HG03095 (cell line): ENCODE results near the gene NUDT9.
"Not testable (repeated sequence)": the region's sequence is repeated elsewhere in the genome, so short reads cannot be mapped to it uniquely, and the experiment has no call there.

Experiments used
- ATAC-seq: cut with Tn5 transposase; IDR thresholded peaks from one replicate; pipeline ENCODE4 v1.9.1; 2021; ENCODE audit warnings: moderate library complexity; ENCODE audit not compliant: unreplicated experiment

NUDT9 gene, protein sequence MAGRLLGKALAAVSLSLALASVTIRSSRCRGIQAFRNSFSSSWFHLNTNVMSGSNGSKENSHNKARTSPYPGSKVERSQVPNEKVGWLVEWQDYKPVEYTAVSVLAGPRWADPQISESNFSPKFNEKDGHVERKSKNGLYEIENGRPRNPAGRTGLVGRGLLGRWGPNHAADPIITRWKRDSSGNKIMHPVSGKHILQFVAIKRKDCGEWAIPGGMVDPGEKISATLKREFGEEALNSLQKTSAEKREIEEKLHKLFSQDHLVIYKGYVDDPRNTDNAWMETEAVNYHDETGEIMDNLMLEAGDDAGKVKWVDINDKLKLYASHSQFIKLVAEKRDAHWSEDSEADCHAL

DNA sequence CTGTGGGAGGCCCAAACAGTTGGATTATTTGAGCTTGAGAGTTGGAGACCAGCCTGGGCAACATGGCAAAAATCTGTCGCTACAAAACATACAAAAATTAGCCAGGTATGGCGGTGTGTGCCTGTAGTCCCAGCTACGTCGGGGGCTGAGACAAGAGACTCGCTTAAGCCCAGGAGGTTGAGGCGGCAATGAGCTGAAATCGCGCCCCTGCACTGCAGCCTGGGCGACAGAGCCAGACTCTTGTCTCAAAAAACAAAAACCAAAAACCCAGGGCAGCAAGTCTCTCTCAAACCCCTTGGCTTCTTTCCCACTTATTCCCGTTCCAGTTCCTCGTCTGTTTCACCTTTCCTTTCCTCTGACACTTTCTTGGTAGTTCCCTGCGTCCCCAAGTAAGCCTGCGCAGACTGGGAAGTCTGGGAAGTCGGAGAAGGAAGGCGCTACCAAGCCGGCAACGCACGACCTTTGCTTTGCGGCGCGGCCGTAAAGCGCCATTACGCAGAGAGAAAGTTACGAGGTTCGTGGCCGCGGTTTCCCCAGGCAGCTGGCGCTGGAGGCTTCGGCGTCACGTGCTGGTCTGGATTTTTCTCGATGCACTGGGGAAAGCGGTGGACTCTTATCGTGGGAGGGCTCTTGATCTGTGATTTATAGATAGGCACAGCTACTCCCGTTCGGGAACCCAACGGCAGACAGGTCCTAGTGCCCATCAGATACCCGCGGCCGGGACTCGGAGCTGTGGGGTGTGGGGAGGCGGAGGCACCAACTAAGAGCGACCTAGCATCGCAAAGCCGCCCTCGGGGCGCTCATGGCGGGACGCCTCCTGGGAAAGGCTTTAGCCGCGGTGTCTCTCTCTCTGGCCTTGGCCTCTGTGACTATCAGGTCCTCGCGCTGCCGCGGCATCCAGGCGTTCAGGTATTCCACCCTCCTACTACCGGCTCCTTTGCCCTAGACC lies at the start of gene NUDT9:
Gene NUDT9, plus strand, starts transcription at position 470 of the 949 bp plus-strand sequence. Its CDS starts 333 bp downstream, at position 803.
- ATAC-seq: peak; percentile 79

DNA sequence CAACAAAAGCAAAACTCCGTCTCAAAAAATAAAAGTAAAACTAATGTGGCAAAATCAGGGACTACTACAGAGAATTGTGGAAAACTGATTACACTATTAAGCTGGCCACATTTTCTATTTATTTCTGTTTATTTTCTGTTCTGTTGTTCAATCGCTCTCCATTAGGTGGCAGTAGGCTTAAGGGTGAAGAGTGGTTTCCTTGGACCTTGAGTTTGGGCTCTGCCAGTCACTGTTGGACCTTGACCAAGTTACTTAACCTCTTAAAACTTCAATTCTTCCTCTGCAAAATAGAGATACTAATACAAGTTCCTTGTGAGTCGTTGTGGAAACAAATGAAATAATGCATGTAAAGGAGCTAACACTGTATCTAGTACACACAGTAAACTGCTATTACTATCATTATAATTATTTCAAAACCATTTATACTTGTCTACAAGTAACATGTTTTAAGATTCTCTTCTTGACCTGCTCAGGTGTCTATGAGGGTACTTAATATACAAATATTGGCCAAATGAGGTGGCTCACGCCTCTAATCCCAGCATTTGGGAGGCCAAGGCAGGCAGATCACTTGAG lies 46.6 kb upstream of the NUDT9 start:
- ATAC-seq: no peak

DNA sequence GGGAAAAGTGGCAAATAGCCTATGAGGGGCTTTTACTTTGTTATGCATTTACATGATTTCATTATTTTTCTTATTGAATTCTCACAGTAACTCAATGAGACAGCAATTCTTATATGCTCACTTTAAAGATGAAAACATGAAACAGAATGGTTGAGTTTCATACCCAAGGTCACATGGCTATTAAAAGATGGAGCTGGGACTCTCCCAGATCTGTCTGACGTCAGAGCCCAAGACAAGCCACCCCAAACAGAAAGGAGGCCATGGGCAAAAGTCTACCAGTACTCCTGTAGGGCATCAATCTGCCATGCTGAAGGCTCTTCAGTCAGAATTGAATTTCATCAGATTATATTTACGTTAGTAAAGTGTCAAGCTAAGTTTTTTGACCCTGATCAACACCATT lies 44.6 kb upstream of the NUDT9 start:
- no peak for ATAC-seq

DNA sequence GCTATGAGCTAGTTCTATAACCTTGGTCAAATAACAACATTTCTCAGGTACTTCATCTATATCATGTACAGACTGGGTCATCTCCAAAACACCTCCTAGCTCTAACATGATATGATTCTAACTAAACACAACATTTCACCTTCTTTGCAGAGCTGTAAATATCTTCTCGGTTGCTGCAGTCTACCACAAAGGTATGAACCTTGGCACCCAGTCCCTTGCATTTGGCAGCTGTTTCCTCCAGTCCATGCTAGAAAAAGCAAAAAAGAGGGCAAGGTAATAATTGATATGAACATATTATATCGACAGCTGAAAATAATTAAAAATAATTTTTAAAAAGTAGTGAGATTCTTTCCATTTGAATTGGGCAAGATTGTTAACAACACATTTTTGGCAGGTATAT lies 40.3 kb upstream of the NUDT9 start:
- no peak for ATAC-seq

DNA sequence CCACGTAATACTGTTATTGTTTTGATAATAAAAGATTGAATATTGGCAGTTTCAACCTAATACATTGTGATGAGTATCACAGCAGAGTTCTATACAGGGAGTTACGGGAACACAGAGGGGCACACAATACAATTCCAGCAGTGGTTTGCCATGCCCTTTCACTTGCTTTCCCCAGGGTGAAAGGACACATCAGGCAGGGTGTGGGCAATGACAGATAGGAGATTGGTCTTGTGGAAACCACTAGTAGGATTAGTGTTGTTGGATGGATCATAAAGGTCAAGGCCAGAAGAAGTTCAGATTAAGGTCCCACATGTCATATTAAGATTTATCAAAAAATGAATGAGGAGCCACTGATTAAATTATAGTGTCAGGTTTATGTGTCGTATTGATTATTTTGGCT lies 39.4 kb upstream of the NUDT9 start:
- ATAC-seq: no peak

DNA sequence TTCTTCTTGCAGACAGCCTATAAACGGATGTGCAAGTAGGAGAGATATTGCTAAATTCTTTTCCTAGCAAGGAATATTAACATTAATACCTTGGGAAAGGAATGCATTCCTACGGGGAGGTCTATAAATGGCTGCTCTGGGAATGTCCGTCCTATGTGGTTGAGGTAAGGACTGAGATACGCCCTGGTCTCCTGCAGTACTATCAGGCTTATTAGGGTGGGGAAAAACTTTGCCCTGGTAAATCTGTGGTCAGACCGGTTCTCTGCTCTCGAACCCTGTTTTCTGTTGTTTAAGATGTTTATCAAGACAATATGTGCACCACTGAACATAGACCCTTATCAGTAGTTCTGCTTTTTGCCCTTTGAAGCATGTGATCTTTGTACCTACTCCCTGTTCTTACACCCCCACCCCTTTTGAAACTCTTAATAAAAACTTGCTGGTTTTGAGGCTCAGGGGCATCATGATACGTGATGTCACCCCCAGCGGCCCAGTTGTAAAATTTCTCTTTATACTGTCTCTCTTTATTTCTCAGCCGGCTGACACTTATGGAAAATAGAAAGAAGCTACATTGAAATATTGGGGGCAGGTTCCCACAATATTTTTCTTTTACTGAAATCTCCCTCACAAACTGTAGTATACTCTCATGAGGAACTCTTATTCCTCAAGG lies 37.8 kb upstream of the NUDT9 start:
- not testable (repeated sequence) for ATAC-seq

DNA sequence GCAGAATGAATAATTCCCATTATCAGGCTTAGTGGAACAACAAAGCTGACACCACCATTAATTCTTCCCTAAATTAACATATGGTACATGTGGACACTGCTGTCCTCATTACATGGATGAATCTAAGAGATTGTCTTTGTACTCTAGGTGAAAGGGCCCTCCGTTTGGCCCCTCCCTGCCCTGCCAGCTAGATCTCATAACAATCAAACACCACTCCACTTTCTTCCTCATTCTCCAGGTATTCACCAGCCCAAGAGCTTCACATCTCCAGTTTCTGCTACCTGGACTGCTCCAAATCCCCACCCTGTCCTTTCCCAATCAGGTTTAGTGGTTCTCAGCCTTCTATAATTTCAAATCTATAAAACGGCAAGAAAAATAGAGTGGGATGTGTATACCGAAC lies 35.1 kb upstream of the NUDT9 start:
- ATAC-seq: no peak

DNA sequence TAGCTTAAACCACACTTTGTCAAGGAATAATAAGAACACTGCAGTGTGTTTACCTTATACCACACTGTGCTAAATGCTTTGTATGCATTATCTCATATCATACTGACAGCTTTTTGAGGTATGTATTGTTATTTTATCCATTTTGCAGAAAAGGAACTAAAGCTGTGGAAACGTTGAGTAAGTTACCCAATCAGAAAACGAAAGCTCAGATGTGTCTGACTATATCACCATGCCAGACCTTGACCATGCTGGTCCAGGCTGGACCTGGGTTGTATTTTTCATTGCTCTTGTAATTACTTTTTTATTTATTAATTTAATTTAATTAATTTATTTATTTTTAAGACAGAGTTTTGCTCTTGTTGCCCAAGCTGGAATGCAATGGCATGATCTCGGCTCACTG lies 33.5 kb upstream of the NUDT9 start:
- ATAC-seq: no peak

DNA sequence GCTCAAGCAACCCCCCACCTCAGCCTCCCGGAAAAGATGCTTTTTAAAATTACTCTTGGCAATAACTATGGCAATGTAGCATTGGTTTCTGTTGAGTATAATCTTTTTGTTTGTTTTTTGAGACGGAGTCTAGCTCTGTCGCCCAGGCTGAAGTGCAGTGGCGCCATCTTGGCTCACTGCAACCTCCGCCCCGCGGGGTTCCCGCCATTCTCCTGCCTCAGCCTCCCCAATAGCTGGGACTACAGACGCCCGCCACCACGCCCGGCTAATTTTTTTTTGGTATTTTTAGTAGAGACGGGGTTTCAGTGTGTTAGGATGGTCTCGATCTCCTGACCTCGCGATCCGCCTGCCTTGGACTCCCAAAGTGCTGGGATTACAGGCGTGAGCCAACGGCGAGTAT lies 32.3 kb upstream of the NUDT9 start:
- ATAC-seq: not testable (repeated sequence)

DNA sequence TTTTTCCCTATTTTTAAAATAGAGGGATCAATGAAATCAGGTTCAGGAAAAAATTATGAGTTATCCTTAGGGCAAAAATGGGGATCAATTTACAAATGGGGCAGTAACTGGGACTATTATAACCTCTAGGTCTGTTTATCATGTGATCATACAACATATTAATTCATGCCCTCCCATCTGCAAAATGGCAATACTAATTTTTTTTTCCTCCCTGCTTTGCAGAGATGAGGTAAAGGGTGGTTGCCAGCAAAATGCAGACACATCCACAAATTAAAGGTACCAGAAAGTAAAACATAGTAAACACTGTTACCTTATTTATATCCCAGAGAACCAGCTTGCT lies 31.9 kb upstream of the NUDT9 start:
- peak; percentile 1 for ATAC-seq

DNA sequence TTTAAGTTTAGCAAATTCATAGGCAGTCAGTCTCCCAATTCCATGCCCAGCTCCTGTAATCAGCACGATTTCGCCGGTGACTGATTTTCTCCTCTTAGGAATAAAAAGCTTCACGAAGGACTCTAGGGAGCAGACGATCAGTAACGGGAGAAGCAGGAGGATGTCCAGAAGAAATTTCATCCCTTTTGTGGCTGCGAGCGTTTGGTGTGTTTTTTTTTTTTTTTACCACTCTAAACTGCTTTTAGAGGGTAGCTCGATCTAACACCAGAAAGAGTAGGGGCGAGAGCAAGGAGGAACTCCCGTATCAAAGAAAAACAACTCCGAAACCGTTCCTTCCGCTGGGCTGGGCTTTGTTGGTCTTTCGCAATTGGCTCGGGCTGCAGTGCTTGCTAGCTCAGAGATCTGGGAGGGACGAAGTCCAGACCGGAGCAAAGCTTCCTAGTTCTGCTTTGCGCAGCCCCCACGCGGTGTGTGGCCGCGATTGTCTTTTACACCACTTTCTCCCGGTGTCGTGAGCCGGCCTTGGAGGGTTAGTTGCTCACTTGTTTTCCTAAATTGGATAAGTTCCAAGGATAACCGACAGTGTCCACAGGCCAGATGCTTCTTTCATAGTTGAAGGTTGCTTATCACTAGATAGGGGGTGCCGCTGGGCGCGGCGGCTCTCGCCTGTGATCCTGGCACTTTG lies 31.3 kb upstream of the NUDT9 start, which contains the start of gene HSD17B11:
Gene HSD17B11, minus strand, starts transcription at position 298 of the 685 bp plus-strand sequence. Its CDS starts 118 bp downstream, at position 180.
- ATAC-seq: peak; percentile 100

DNA sequence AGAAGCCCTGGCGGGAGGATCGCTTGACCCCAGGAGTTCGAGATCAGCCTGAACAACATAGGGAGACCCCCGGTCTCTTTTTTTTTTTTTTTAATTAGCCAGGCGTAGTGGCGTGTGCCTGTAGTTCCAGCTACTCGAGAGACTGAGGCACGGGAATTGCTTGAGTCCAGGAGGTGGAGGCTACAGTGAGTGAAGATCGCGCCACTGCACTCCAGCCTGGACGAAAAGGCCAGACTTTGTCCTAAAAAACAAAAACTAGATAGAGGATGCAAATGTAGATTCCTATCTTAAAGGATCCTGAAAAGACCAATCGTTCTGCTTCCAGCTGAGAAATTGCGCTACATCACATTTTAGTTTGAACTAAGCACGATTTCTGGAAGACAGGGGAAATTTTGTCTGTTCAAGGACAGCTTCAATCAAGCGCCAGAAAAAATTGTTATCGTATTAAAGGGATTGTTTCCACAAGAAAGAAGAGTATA lies 30.8 kb upstream of the NUDT9 start:
- peak; percentile 12 for ATAC-seq

DNA sequence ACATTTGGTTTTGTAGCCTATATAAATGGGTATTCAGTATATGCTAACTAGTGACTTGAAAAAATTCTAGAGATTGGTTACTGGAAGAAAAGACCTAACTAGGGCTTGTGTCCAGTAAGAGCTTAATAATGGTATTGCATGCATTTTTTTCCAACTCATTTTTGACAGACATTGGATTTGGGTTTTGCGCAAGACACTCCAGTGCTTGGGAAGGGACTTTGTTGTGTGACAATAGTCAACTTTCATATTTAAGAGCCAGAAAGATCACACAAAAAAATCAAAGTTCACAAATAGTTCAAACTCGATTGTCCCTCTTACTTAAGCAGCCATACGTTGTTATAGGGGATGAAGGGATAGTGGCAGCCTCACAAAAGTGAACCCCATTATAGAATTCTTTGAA lies 30.2 kb upstream of the NUDT9 start:
- no peak for ATAC-seq

DNA sequence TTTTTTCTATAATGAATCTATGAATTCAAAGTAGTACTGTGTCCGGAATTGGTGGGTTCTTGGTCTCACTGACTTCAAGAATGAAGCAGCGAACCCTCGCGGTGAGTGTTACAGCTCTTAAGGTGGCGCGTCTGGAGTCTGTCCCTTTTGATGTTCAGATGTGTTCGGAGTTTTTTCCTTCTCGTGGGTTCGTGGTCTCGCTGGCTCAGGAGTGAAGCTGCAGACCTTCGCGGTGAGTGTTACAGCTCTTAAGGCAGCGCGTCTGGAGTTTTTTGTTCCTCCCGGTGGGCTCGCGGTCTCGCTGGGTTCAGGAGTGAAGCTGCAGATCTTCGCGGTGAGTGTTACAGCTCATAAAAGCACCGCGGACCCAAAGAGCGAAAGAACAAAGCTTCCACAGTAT lies 27.3 kb upstream of the NUDT9 start:
- ATAC-seq: not testable (repeated sequence)

DNA sequence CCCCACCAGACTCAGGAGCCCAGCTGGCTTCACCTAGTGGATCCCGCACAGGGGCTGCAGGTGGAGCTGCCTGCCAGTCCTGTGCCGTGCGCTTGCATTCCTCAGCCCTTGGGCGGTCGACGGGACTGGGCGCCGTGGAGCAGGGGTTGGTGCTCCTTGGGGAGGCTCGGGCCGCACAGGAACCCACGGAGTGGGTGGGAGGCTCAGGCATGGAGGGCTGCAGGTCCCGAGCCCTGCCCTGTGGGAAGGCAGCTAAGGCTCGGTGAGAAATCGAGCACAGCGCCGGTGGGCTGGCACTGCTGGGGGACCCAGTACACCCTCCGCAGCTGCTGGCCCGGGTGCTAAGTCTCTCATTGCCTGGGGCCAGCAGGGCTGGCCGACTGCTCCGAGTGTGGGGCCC lies 26.5 kb upstream of the NUDT9 start:
- ATAC-seq: not testable (repeated sequence)

DNA sequence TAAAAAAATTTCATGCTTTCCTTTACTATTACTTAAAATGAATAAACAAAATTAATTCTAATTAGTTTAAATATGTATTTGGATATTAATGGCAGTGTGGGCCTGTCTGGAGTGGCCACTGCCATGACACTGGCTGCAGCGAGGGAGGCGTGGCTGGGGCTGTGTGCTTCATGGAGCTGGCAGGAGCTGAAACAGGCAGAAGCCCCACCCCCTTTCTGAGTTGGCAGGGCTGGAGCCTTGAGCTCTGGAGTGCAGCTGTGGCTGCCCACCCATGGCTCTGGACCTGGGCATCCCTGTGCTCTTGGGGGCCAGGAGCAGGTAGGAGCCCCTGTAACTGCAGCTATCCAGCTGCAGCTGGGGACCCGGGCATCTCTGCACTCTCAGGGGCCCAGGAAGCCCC lies 23.2 kb upstream of the NUDT9 start:
- no peak for ATAC-seq

DNA sequence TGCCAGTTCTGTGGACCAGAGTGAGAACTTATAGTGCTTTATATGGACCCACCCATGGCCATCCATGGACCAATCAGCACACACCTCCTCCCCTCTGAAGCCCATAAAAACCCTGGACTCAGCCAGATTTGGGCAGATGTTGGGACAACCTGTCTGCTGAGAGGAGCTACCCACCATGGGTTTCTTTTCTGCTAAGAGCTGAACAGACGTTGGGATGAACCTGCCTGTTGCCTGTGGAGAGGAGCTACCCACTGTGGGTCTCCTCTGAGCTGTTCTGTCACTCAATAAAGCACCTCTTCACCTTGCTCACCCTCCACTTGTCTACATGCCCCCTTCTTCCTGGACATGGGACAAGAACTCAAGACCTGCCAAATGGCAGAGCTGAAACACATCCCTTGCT lies 22.4 kb upstream of the NUDT9 start:
- ATAC-seq: no peak

DNA sequence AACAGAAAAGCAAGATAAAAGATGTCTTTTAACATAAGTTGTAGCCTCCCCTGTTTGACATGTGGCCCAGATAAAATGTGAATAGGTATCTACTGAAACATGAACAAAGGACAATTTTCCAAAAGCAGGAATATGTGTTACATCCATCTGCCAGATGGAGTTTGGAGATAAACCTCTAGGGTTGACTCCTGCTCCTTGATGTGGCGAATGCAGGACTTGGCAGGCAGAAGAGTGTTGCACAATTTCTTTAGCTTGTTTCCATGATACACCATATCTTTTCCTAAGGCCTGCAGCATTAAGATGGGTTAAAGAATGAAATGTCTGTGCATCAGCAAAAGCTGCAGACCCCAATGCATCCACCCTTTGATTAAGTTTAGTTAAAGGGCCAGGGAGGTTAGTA lies 18.6 kb upstream of the NUDT9 start:
- not testable (repeated sequence) for ATAC-seq

DNA sequence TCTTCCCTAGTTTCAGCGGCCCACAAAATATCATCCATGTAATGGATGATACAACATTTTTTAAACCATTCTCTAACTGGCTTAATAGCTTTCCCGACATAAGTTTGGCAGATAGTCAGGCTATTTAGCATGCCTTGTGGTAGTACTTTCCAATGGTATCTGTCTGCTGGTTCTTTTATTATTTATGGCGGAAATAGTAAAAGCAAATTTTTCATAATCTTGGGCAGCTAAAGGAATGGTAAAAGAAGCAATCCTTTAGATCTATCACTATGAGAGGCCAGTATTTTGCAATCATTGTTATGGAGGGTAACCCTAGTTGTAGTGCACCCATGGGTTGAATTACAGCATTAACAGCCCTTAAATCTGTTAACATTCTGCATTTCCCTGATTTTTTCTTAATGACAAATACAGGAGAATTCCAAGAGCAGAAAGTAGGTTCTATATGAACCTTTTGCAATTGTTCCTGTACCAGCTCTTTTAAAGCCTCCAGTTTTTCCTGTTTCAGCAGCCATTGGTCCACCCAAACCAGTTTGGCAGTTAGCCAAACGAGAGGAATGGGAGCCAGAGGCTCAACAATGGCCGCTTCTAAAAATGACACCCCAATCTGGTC lies 17.1 kb upstream of the NUDT9 start:
- no peak for ATAC-seq

DNA sequence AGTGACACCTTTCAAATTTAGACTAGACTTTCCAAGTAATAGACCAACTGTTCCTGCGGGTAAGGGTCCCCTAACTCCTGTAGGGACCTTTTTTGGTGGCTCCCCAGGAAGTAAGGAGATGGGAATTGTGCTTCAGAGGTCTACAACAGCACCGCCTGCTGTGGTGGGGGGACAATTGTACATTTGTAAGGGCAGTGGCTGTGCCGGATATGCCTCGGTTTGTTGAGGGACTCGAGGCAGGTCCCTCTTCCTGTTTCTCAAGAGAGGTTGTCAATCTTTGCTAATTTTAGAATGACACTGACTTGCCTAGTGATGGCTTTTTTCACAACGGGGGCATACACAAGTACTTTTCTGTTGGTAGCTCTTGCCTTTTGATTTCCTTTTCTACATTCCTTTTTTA lies 15.9 kb upstream of the NUDT9 start:
- no peak for ATAC-seq
